SU-DHL-6 (cell line): ENCODE results near the gene TMEM38B.
"Not testable (repeated sequence)": the region's sequence is repeated elsewhere in the genome, so short reads cannot be mapped to it uniquely, and the experiment has no call there.

Experiments used
- H2AFZ ChIP-seq: fragments of 200-600 bp; sonication (generic); 2 replicates; pipeline ENCODE4 v1.6.1; 2014; ENCODE audit warnings: low read depth, mild to moderate bottlenecking, moderate library complexity, mixed read lengths, antibody characterized with exemption, low read length; ENCODE audit not compliant: severe bottlenecking
- H3F3A ChIP-seq: fragments of 200-600 bp; shearing (Covaris generic); 2 replicates; pipeline ENCODE4 v1.6.0; 2016; ENCODE audit warnings: antibody characterized with exemption, mild to moderate bottlenecking; ENCODE audit not compliant: insufficient read depth
- H3K27ac ChIP-seq: fragments of 200-600 bp; sonication (generic); 2 replicates; pipeline ENCODE4 v1.5.1; 2016; ENCODE audit warnings: low read depth, mild to moderate bottlenecking, low read length, moderate library complexity, mixed read lengths
- H3K27me3 ChIP-seq: fragments of 200-600 bp; sonication (generic), shearing (Covaris generic); 2 replicates; pipeline ENCODE4 v1.6.0; 2014; ENCODE audit warnings: mild to moderate bottlenecking, low read length
- H3K36me3 ChIP-seq: fragments of 200-600 bp; sonication (generic); 2 replicates; pipeline ENCODE4 v1.6.1; 2014; ENCODE audit warnings: mild to moderate bottlenecking, low read length, mixed read lengths
- H3K4me2 ChIP-seq: fragments of 300-600, 200-600 bp; shearing (Covaris generic), sonication (generic); 2 replicates; pipeline ENCODE4 v1.6.0; 2014; ENCODE audit warnings: low read length, low read depth, mild to moderate bottlenecking; ENCODE audit not compliant: poor library complexity, severe bottlenecking
- H3K4me3 ChIP-seq: fragments of 200-600 bp; sonication (generic); 2 replicates; pipeline ENCODE4 v1.5.1; 2014; ENCODE audit warnings: antibody characterized with exemption, low read length, mild to moderate bottlenecking, mixed read lengths; ENCODE audit not compliant: insufficient read depth, poor library complexity, severe bottlenecking
- H3K79me2 ChIP-seq: fragments of 200-600 bp; sonication (generic); 2 replicates; pipeline ENCODE4 v1.6.1; 2014; ENCODE audit warnings: mild to moderate bottlenecking, low read length, moderate library complexity; ENCODE audit not compliant: insufficient read depth
- H3K9ac ChIP-seq: fragments of 200-600 bp; sonication (generic); 2 replicates; pipeline ENCODE4 v1.7.0; 2014; ENCODE audit warnings: mild to moderate bottlenecking, low read length
- H3K9me2 ChIP-seq: fragments of 200-600 bp; sonication (generic); replicated peaks from 2 replicates; pipeline ENCODE4 v1.6.1; 2014; ENCODE audit warnings: low read length; ENCODE audit not compliant: insufficient read depth
- H3K9me3 ChIP-seq: fragments of 200-600 bp; sonication (generic); 2 replicates; pipeline ENCODE4 v1.6.1; 2014; ENCODE audit warnings: low read length, mixed read lengths; ENCODE audit not compliant: insufficient read depth
- H4K20me1 ChIP-seq: fragments of 200-600 bp; sonication (generic); 2 replicates; pipeline ENCODE4 v1.6.1; 2014; ENCODE audit warnings: low read depth, mild to moderate bottlenecking, antibody characterized with exemption, low read length, moderate library complexity, mixed read lengths
- EZH2phosphoT487 ChIP-seq: fragments of 200-600 bp; sonication (generic), shearing (Covaris generic); conservative IDR thresholded peaks from 2 replicates; pipeline ENCODE4 v1.6.1; 2018; ENCODE audit warnings: mild to moderate bottlenecking, antibody characterized with exemption, low read length, moderate library complexity, mixed read lengths
- TF ChIP-seq, protein P1 (sequence below): fragments of 200-600 bp; sonication (generic); IDR thresholded peaks from one replicate; pipeline ENCODE4 v1.5.1; 2017; ENCODE audit warnings: antibody characterized with exemption, mild to moderate bottlenecking, low read length, moderate library complexity; ENCODE audit not compliant: insufficient read depth, poor library complexity, severe bottlenecking

The TMEM38B gene

DNA sequence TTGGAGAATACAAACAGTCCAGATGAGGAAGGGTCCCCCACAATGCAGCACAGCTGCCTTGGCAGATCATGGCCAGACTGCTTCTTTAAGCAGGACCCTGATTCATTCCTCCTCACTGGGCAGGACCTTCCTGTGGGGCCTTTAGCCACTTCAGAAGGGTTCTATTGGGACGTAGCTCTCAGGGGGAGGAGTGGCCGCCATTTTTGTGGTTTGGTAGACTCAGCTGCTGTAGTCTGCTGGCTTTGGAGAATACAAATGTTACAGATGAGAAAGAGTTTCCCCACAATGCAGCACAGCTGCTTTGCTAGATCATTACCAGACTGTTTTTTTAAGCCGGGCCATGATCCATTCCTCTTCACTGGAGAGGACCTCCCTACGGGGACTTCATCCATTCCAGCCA, 57.4 kb downstream of the TMEM38B start:
- Histone ChIP-seq H3K9me2 (no peaks in the 10 kb centered on the region), H3K27me3 (no peaks in the 10 kb centered on the region), H4K20me1 (no peaks in the 10 kb centered on the region), H3K27ac (no peak overlapping the region), H3F3A (no peaks in the 10 kb centered on the region), H3K4me2 (no peak overlapping the region), H3K4me3 (no peak overlapping the region), H3K9ac (no peak overlapping the region), H3K9me3 (no peaks in the 10 kb centered on the region), H3K36me3 (peaks cover 26% of the 10 kb centered on the region; the same call in 1 of the 2 replicates), H3K79me2 (no peaks in the 10 kb centered on the region), H2AFZ (no peak overlapping the region)
- TF ChIP-seq EZH2phosphoT487, result no peak
- TF ChIP-seq, protein P1, sequence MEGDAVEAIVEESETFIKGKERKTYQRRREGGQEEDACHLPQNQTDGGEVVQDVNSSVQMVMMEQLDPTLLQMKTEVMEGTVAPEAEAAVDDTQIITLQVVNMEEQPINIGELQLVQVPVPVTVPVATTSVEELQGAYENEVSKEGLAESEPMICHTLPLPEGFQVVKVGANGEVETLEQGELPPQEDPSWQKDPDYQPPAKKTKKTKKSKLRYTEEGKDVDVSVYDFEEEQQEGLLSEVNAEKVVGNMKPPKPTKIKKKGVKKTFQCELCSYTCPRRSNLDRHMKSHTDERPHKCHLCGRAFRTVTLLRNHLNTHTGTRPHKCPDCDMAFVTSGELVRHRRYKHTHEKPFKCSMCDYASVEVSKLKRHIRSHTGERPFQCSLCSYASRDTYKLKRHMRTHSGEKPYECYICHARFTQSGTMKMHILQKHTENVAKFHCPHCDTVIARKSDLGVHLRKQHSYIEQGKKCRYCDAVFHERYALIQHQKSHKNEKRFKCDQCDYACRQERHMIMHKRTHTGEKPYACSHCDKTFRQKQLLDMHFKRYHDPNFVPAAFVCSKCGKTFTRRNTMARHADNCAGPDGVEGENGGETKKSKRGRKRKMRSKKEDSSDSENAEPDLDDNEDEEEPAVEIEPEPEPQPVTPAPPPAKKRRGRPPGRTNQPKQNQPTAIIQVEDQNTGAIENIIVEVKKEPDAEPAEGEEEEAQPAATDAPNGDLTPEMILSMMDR, result no peak

DNA sequence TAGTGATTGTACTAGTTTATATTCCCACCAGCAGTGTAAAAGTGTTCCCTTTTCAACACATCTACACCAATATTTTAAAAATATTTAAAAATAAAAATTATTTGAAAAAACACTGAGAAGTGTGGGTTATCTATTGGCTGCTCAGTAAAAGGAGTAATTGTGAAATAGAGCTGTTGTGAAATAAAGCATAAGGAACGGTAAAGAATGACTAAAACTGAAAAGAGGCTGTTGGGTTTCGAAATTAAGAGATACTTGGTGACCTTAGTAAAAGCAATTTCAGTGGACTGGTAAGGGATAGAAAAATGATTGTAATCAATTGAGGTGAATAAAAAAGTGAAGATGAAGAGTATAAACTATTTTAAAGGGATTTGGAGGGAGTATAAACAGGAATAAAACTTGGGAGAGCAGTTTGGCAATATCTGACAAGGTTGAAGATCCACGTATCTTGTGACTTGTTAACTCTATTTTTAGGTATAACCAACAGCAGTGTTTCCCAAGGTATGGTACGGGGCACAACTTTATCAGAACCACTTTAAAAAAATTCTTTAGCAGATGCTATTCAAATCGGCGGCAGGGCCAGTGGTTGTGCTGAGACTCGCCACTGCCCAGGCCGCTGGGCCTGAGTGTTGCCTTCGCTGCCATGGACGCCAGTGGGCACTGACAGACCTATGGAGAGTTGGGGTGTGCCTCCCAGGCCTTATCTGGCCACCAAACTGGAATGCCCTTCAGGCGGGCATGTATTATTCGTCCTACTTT, 63.3 kb downstream of the TMEM38B start:
- Histone ChIP-seq H4K20me1 (no peaks in the 10 kb centered on the region), H3K27me3 (no peaks in the 10 kb centered on the region), H3K4me3 (no peak overlapping the region), H3K4me2 (no peak overlapping the region), H3K9me3 (no peaks in the 10 kb centered on the region), H3F3A (no peaks in the 10 kb centered on the region), H3K9me2 (no peaks in the 10 kb centered on the region), H3K36me3 (no peaks in the 10 kb centered on the region), H3K79me2 (no peaks in the 10 kb centered on the region), H2AFZ (no peak overlapping the region), H3K27ac (no peak overlapping the region), H3K9ac (no peak overlapping the region)
- TF ChIP-seq EZH2phosphoT487, result no peak
- TF ChIP-seq, protein P1, result no peak

DNA sequence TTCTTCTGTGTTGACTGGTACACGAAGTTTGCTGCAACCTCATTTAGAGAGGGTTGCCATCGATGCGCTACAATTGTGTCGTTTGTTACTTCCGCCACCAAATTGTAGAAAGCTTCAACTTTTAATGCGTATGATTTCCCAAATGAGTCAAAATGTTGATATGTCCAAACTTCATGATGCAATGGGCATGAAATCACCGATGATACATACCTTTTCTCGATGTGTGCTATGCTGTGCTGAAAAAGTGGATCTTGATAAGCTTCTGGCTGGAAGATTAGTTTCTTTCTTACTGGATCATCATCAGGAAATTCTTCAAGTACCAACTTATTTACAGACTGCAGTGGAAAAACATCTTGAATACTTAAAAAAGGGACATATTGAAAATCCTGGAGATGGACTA, 65.7 kb downstream of the TMEM38B start:
- Histone ChIP-seq H3K9me2 (no peaks in the 10 kb centered on the region), H3K9ac (no peak overlapping the region), H3K36me3 (no peaks in the 10 kb centered on the region), H3K27ac (no peak overlapping the region), H3K9me3 (no peaks in the 10 kb centered on the region), H3K79me2 (no peaks in the 10 kb centered on the region), H2AFZ (no peak overlapping the region), H3K27me3 (no peaks in the 10 kb centered on the region), H3F3A (no peaks in the 10 kb centered on the region), H3K4me3 (no peak overlapping the region), H4K20me1 (no peaks in the 10 kb centered on the region), H3K4me2 (no peak overlapping the region)
- no peak for TF ChIP-seq EZH2phosphoT487
- TF ChIP-seq, protein P1, result no peak

DNA sequence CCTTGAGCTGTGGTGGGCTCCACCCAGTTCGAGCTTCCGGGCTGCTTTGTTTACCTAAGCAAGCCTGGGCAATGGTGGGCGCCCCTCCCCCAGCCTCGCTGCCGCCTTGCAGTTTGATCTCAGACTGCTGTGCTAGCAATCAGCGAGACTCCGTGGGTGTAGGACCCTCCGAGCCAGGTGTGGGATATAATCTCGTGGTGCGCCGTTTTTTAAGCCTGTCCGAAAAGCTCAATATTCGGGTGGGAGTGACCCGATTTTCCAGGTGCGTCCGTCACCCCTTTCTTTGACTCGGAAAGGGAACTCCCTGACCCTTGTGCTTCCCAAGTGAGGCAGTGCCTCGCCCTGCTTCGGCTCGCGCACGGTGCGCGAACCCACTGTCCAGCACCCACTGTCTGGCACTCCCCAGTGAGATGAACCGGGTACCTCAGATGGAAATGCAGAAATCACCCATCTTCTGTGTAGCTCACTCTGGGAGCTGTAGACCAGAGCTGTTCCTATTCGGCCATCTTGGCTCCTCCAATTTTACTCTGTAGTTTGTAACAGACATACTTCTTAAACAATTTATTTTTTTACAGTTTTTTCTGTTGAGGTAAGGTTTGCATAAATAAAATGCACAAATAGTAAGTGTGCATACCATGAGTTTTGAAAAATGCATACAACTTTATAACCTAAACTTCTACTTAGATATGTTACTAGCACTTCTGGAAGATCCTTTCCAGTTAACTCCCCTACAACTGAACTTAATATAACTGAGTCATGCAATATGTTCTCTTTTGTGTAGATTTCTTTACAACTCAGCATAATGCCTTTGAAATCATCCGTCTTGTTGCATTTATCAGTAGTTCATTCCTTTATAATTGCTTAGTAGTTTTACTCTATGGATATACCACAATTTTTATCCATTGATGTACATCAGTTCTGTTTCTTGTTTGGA, 88.5 kb downstream of the TMEM38B start:
- H3K27me3 ChIP-seq, H4K20me1 ChIP-seq, H3F3A ChIP-seq, H3K4me2 ChIP-seq, H3K4me3 ChIP-seq, H3K9me3 ChIP-seq, H3K79me2 ChIP-seq, H3K9me2 ChIP-seq, H3K27ac ChIP-seq, H2AFZ ChIP-seq, H3K36me3 ChIP-seq, H3K9ac ChIP-seq: not testable (repeated sequence)

DNA sequence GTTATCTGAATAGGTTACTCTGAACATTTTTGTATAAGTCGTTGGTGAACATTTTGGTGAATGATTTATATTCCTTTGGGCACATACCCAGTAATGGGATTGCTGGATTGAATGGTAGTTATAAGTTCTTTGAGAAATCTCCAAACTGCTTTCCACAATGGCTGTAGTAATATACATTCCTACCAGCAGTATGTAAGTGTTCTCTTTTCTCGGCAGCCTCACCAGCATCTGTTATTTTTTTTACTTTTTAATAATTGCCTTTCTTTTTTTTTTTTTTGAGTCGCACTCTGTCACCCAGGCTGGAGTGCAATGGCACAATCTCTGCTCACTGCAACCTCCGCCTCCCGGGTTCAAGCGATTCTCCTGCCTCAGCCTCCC, 89.1 kb downstream of the TMEM38B start:
- not testable (repeated sequence) for H2AFZ ChIP-seq, H3K79me2 ChIP-seq, H3K36me3 ChIP-seq, H3K9ac ChIP-seq, H4K20me1 ChIP-seq, H3F3A ChIP-seq, H3K27me3 ChIP-seq, H3K9me2 ChIP-seq, H3K27ac ChIP-seq, H3K4me2 ChIP-seq, H3K9me3 ChIP-seq, H3K4me3 ChIP-seq
